SU-DHL-6 (cell line): Measurements from ENCODE around the gene HBA1.

Experiments used
- H2AFZ ChIP-seq: fragments of 200-600 bp; sonication (generic); 2 replicates; pipeline ENCODE4 v1.6.1; 2014; ENCODE audit warnings: low read depth, mild to moderate bottlenecking, moderate library complexity, mixed read lengths, antibody characterized with exemption, low read length; ENCODE audit not compliant: severe bottlenecking
- H3F3A ChIP-seq: fragments of 200-600 bp; shearing (Covaris generic); 2 replicates; pipeline ENCODE4 v1.6.0; 2016; ENCODE audit warnings: antibody characterized with exemption, mild to moderate bottlenecking; ENCODE audit not compliant: insufficient read depth
- H3K27ac ChIP-seq: fragments of 200-600 bp; sonication (generic); 2 replicates; pipeline ENCODE4 v1.5.1; 2016; ENCODE audit warnings: low read depth, mild to moderate bottlenecking, low read length, moderate library complexity, mixed read lengths
- H3K27me3 ChIP-seq: fragments of 200-600 bp; sonication (generic), shearing (Covaris generic); 2 replicates; pipeline ENCODE4 v1.6.0; 2014; ENCODE audit warnings: mild to moderate bottlenecking, low read length
- H3K36me3 ChIP-seq: fragments of 200-600 bp; sonication (generic); 2 replicates; pipeline ENCODE4 v1.6.1; 2014; ENCODE audit warnings: mild to moderate bottlenecking, low read length, mixed read lengths
- H3K4me2 ChIP-seq: fragments of 300-600, 200-600 bp; shearing (Covaris generic), sonication (generic); 2 replicates; pipeline ENCODE4 v1.6.0; 2014; ENCODE audit warnings: low read length, low read depth, mild to moderate bottlenecking; ENCODE audit not compliant: poor library complexity, severe bottlenecking
- H3K4me3 ChIP-seq: fragments of 200-600 bp; sonication (generic); 2 replicates; pipeline ENCODE4 v1.5.1; 2014; ENCODE audit warnings: antibody characterized with exemption, low read length, mild to moderate bottlenecking, mixed read lengths; ENCODE audit not compliant: insufficient read depth, poor library complexity, severe bottlenecking
- H3K79me2 ChIP-seq: fragments of 200-600 bp; sonication (generic); 2 replicates; pipeline ENCODE4 v1.6.1; 2014; ENCODE audit warnings: mild to moderate bottlenecking, low read length, moderate library complexity; ENCODE audit not compliant: insufficient read depth
- H3K9ac ChIP-seq: fragments of 200-600 bp; sonication (generic); 2 replicates; pipeline ENCODE4 v1.7.0; 2014; ENCODE audit warnings: mild to moderate bottlenecking, low read length
- H3K9me2 ChIP-seq: fragments of 200-600 bp; sonication (generic); replicated peaks from 2 replicates; pipeline ENCODE4 v1.6.1; 2014; ENCODE audit warnings: low read length; ENCODE audit not compliant: insufficient read depth
- H3K9me3 ChIP-seq: fragments of 200-600 bp; sonication (generic); 2 replicates; pipeline ENCODE4 v1.6.1; 2014; ENCODE audit warnings: low read length, mixed read lengths; ENCODE audit not compliant: insufficient read depth
- H4K20me1 ChIP-seq: fragments of 200-600 bp; sonication (generic); 2 replicates; pipeline ENCODE4 v1.6.1; 2014; ENCODE audit warnings: low read depth, mild to moderate bottlenecking, antibody characterized with exemption, low read length, moderate library complexity, mixed read lengths
- CTCF ChIP-seq: fragments of 200-600 bp; sonication (generic); IDR thresholded peaks from one replicate; pipeline ENCODE4 v1.5.1; 2017; ENCODE audit warnings: antibody characterized with exemption, mild to moderate bottlenecking, low read length, moderate library complexity; ENCODE audit not compliant: insufficient read depth, poor library complexity, severe bottlenecking
- EZH2phosphoT487 ChIP-seq: fragments of 200-600 bp; sonication (generic), shearing (Covaris generic); conservative IDR thresholded peaks from 2 replicates; pipeline ENCODE4 v1.6.1; 2018; ENCODE audit warnings: mild to moderate bottlenecking, antibody characterized with exemption, low read length, moderate library complexity, mixed read lengths

Gene HBA1

DNA sequence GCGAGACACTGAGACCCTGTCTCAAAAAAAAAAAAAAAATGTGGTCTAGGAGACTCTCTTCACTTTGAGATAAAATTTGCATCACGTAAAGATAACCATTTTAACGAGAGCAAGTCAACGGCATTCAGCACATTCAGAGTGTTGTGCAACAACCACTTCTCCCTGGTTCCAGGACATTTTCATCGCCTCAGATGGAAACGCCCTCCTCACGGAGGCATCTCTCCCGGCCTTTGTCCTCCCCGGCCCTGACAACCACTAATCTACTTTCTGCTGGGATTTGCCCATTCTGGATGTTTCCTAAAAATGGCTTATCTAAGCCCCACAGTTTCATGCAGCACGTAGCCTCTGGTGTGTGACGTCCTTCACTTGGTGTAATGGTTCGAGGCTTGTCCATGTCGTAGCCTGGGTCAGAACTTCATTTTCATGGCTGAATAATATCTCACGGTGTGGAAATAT is 31.7 kb upstream of the HBA1 start:
- no peak overlapping the region for H3K4me3 ChIP-seq
- no peak overlapping the region for H2AFZ ChIP-seq
- H4K20me1 ChIP-seq, result no peaks in the 10 kb centered on the region
- no peak overlapping the region for H3K4me2 ChIP-seq
- H3F3A ChIP-seq, result peaks cover 5% of the 10 kb centered on the region
- no peak overlapping the region for H3K9ac ChIP-seq
- H3K36me3 ChIP-seq, result no peaks in the 10 kb centered on the region
- no peak overlapping the region for H3K27ac ChIP-seq
- H3K9me3 ChIP-seq, result no peaks in the 10 kb centered on the region
- no peak for TF ChIP-seq CTCF
- TF ChIP-seq EZH2phosphoT487, result no peak
- no peaks in the 10 kb centered on the region for H3K27me3 ChIP-seq
- H3K79me2 ChIP-seq, result no peaks in the 10 kb centered on the region
- no peaks in the 10 kb centered on the region for H3K9me2 ChIP-seq

GRCh38 chr16:146646-147045 is 29.8 kb upstream of the HBA1 start:
- no peak overlapping the region for H2AFZ ChIP-seq
- H3K79me2 ChIP-seq, result no peaks in the 10 kb centered on the region
- H3F3A ChIP-seq, result 0 out of 2 replicates have a peak, but pooled peaks cover 5% of the 10 kb centered on the region
- H3K9me3 ChIP-seq, result no peaks in the 10 kb centered on the region
- H3K27ac ChIP-seq, result no peak overlapping the region
- H3K4me2 ChIP-seq, result no peak overlapping the region
- H3K4me3 ChIP-seq, result no peak overlapping the region
- no peak overlapping the region for H3K9ac ChIP-seq
- TF ChIP-seq EZH2phosphoT487, result no peak
- no peaks in the 10 kb centered on the region for H3K36me3 ChIP-seq
- no peaks in the 10 kb centered on the region for H4K20me1 ChIP-seq
- no peaks in the 10 kb centered on the region for H3K27me3 ChIP-seq
- no peaks in the 10 kb centered on the region for H3K9me2 ChIP-seq

- no peak overlapping the region for H3K9ac ChIP-seq
- no peaks in the 10 kb centered on the region for H3K9me2 ChIP-seq
- no peak overlapping the region for H2AFZ ChIP-seq
- no peak overlapping the region for H3K4me2 ChIP-seq
- H4K20me1 ChIP-seq, result no peaks in the 10 kb centered on the region
- H3F3A ChIP-seq, result 0 out of 2 replicates have a peak, but pooled peaks cover 5% of the 10 kb centered on the region
- H3K9me3 ChIP-seq, result no peaks in the 10 kb centered on the region
- H3K27me3 ChIP-seq, result no peaks in the 10 kb centered on the region
- no peak overlapping the region for H3K4me3 ChIP-seq
- no peak overlapping the region for H3K27ac ChIP-seq
- TF ChIP-seq EZH2phosphoT487 (no peak), CTCF (no peak)
- H3K36me3 ChIP-seq, result no peaks in the 10 kb centered on the region
- no peaks in the 10 kb centered on the region for H3K79me2 ChIP-seq
Measured at GRCh38 chr16:149024-149660, 27.3 kb upstream of the HBA1 start.
